IMR-90 (cell line): ENCODE measurements around the gene DAPK1. TPM values are rescaled to one million over a fixed set of nuclear protein-coding genes. Genes with fewer than 3 reads are reported as not detected.

ENCODE experiments used
- ATAC-seq: fragments of 200-7000 bp; cut with Tn5 transposase; 2 replicates; pipeline ENCODE4 v1.9.1; 2020; ENCODE audit warnings: low read depth, mild to moderate bottlenecking, moderate library complexity
- BruUV-seq: library from RNA; stranded (reverse); fragments of 400-500 nt; replicated peaks from 2 replicates; lab custom pipeline; 2021; lab: Mats Ljungman, UMichigan
- CTCF ChIA-PET: fragments of 300-600 bp; formaldehyde crosslinking; extraction: SDS; loops from one replicate; lab custom pipeline; 2021; ENCODE audit warnings: antibody characterized with exemption; lab: Yijun Ruan, JAX
- POLR2A ChIA-PET: fragments of 300-600 bp; sonication (Branson Sonifier 250); formaldehyde crosslinking; loops from one replicate; lab custom pipeline; 2022; ENCODE audit warnings: antibody characterized with exemption; ENCODE audit not compliant: unreplicated experiment; lab: Charles Lee
- DNase-seq: peaks from one replicate; pipeline ENCODE4 v3.0.0; 2013
- H2AFZ ChIP-seq: replicated peaks from 2 replicates; pipeline ENCODE3; 2013; ENCODE audit warnings: low read length, mild to moderate bottlenecking; ENCODE audit not compliant: poor library complexity
- H2AK5ac ChIP-seq: 2 replicates; pipeline ENCODE4 v1.6.1; 2013; ENCODE audit warnings: low read depth, low read length, inconsistent platforms
- H2AK9ac ChIP-seq: replicated peaks from 2 replicates; pipeline ENCODE3; 2013; ENCODE audit warnings: mild to moderate bottlenecking, low read depth, low read length, moderate library complexity; ENCODE audit not compliant: poor library complexity
- H2BK120ac ChIP-seq: 2 replicates; pipeline ENCODE4 v1.6.1; 2013; ENCODE audit warnings: low read depth, low read length, inconsistent platforms
- H2BK15ac ChIP-seq: 3 replicates; pipeline ENCODE4 v1.6.1; 2013; ENCODE audit warnings: low read depth, low read length, inconsistent platforms
- H2BK20ac ChIP-seq: 2 replicates; pipeline ENCODE4 v1.6.1; 2013; ENCODE audit warnings: low read depth, mild to moderate bottlenecking, inconsistent platforms, low read length, moderate library complexity
- H2BK5ac ChIP-seq: 2 replicates; pipeline ENCODE4 v1.6.1; 2013; ENCODE audit warnings: mild to moderate bottlenecking, low read depth, low read length, inconsistent platforms; ENCODE audit not compliant: poor library complexity, severe bottlenecking
- H3K14ac ChIP-seq: replicated peaks from 2 replicates; pipeline ENCODE4 v1.6.1; 2013; ENCODE audit warnings: low read depth, low read length, inconsistent platforms
- H3K18ac ChIP-seq: 2 replicates; pipeline ENCODE4 v1.6.1; 2013; ENCODE audit warnings: low read depth, low read length, control low read depth
- H3K23ac ChIP-seq: 2 replicates; pipeline ENCODE4 v1.6.1; 2013; ENCODE audit warnings: low read depth, low read length, inconsistent platforms
- H3K27ac ChIP-seq: 2 replicates; pipeline ENCODE4 v1.5.1; 2013; ENCODE audit warnings: mild to moderate bottlenecking, control low read depth, low read length; ENCODE audit not compliant: insufficient read depth
- H3K27me3 ChIP-seq: 2 replicates; pipeline ENCODE4 v1.6.1; 2013; ENCODE audit warnings: low read length; ENCODE audit not compliant: control insufficient read depth, insufficient read depth
- H3K36me3 ChIP-seq: 2 replicates; pipeline ENCODE4 v1.6.1; 2013; ENCODE audit warnings: low read length, mixed read lengths; ENCODE audit not compliant: control insufficient read depth, insufficient read depth
- H3K4ac ChIP-seq: 2 replicates; pipeline ENCODE4 v1.6.1; 2013; ENCODE audit warnings: low read depth, low read length, inconsistent platforms
- H3K4me1 ChIP-seq: 2 replicates; pipeline ENCODE4 v1.6.1; 2013; ENCODE audit warnings: low read length, mixed read lengths; ENCODE audit not compliant: control insufficient read depth, insufficient read depth
- H3K4me2 ChIP-seq: 2 replicates; pipeline ENCODE4 v1.6.1; 2013; ENCODE audit warnings: low read depth, mild to moderate bottlenecking, control low read depth, low read length, moderate library complexity
- H3K4me3 ChIP-seq: 2 replicates; pipeline ENCODE4 v1.5.1; 2013; ENCODE audit warnings: low read depth, mild to moderate bottlenecking, control low read depth, low read length, moderate library complexity; ENCODE audit not compliant: insufficient read depth
- H3K56ac ChIP-seq: 2 replicates; pipeline ENCODE4 v1.6.1; 2013; ENCODE audit warnings: low read length, inconsistent platforms; ENCODE audit not compliant: insufficient read depth; ENCODE audit errors: extremely low read depth
- H3K79me1 ChIP-seq, 2 experiments: 2 replicates each; pipeline ENCODE4 v1.6.1; 2013; ENCODE audit warnings: low read length in 2 of 2, inconsistent platforms in 1 of 2, low read depth in 1 of 2
- H3K9ac ChIP-seq: 2 replicates; pipeline ENCODE4 v1.6.1; 2013; ENCODE audit warnings: low read depth, low read length, control low read depth
- H3K9me1 ChIP-seq: 2 replicates; pipeline ENCODE4 v1.6.1; 2013; ENCODE audit warnings: low read length, inconsistent platforms; ENCODE audit not compliant: insufficient read depth
- H3K9me3 ChIP-seq: 2 replicates; pipeline ENCODE4 v1.6.1; 2013; ENCODE audit warnings: low read length; ENCODE audit not compliant: control insufficient read depth, insufficient read depth
- H4K20me1 ChIP-seq: 2 replicates; pipeline ENCODE4 v1.6.1; 2013; ENCODE audit warnings: low read length, inconsistent platforms; ENCODE audit not compliant: insufficient read depth
- H4K5ac ChIP-seq: 2 replicates; pipeline ENCODE4 v1.6.1; 2013; ENCODE audit warnings: mild to moderate bottlenecking, low read depth, low read length, control low read depth
- H4K8ac ChIP-seq, 2 experiments: 2 replicates each; pipeline ENCODE4 v1.6.1; 2013; ENCODE audit warnings: low read depth in 2 of 2, low read length in 2 of 2, control low read depth in 1 of 2, inconsistent platforms in 1 of 2
- H4K91ac ChIP-seq: 2 replicates; pipeline ENCODE4 v1.6.1; 2013; ENCODE audit warnings: low read depth, low read length, inconsistent platforms; ENCODE audit not compliant: insufficient read depth
- MAZ ChIP-seq: IDR thresholded peaks from 2 replicates; pipeline ENCODE4 v1.6.1; 2012; ENCODE audit warnings: low read depth, mild to moderate bottlenecking, low read length, improper control_type of control experiment, moderate library complexity, borderline replicate concordance
- RCOR1 ChIP-seq: IDR thresholded peaks from 2 replicates; pipeline ENCODE4 v1.6.1; 2012; ENCODE audit warnings: mild to moderate bottlenecking, low read length, improper control_type of control experiment; ENCODE audit not compliant: insufficient replicate concordance
- USF2 ChIP-seq: fragments of 150-350 bp; IDR thresholded peaks from 2 replicates; pipeline ENCODE4 v1.6.1; 2017; ENCODE audit warnings: mild to moderate bottlenecking, antibody characterized with exemption, low read length, low read depth
- WGBS, 2 experiments: methylation state at CpG; one replicate each; pipeline versions ENCODE4 v1.1.5 to v1.1.7; 2013; ENCODE audit warnings: missing lambda C conversion rate in 2 of 2; ENCODE audit not compliant: insufficient read length in 1 of 2; ENCODE audit errors: extremely low coverage in 2 of 2; 5-methylcytosine and 5-hydroxymethylcytosine counted together
- dilution Hi-C: fragments of 300-500 bp; cut with HindIII; formaldehyde crosslinking; loops from one replicate; pipeline ENCODE4 v1.14.3; 2018; ENCODE audit warnings: low sequenced_read_pairs; ENCODE audit not compliant: unreplicated experiment
- in situ Hi-C: fragments of 300-500 bp; cut with MboI; formaldehyde crosslinking; loops from 3 replicates; pipeline ENCODE4 v1.14.3; 2019; ENCODE audit warnings: low sequenced_read_pairs, inconsistent platforms, mixed read lengths
- intact Hi-C: fragments of 100-400 bp; cut with micrococcal nuclease; formaldehyde crosslinking; loops from 2 replicates; pipeline ENCODE4 v1.10.0; 2022
- polyA plus RNA-seq, 3 experiments: library from polyadenylated mRNA; depleted of rRNA; stranded (reverse); fragments of >200 nt; gene quantifications; 2 replicates each; pipeline ENCODE4 v1.2.3, GENCODE V29; 2012; ENCODE audit warnings: low replicate concordance in 1 of 3
- total RNA-seq: library from RNA; depleted of rRNA; stranded (reverse); fragments of >200 nt; gene quantifications from 2 replicates; pipeline ENCODE4 v1.2.3, GENCODE V29; 2012

DAPK1 gene
- total and polyA plus RNA-seq, 2 of the 4 experiments (the other 2 are of a cell fraction), result under 0.01 to 0.03 TPM

GRCh38 chr9:87577746-87578145 lies 80.1 kb downstream of the DAPK1 start:
- dilution Hi-C loops, result no loop called here
- no peaks in the 10 kb centered on the region for H3K9me3 ChIP-seq
- H3K27ac ChIP-seq, result no peak overlapping the region
- H3K14ac ChIP-seq, result no peak overlapping the region
- no peaks in the 10 kb centered on the region for H3K36me3 ChIP-seq
- H3K27me3 ChIP-seq, result peaks cover 2% of the 10 kb centered on the region; the same call in 1 of the 2 replicates
- H3K4me2 ChIP-seq, result no peak overlapping the region
- TF ChIP-seq USF2 (no peak), MAZ (no peak), RCOR1 (no peak)
- no peak overlapping the region for H3K56ac ChIP-seq
- no CpG with 5 or more reads among the region's 7 CpGs for WGBS, 2 experiments
- H2AK9ac ChIP-seq, result no peak overlapping the region
- H3K79me1 ChIP-seq, result no peaks in the 10 kb centered on the region
- no peak overlapping the region for H3K9ac ChIP-seq
- no peak overlapping the region for H2BK20ac ChIP-seq
- ChIA-PET CTCF (no interaction called here), POLR2A (no interaction called here)
- H2AFZ ChIP-seq, result no peak overlapping the region
- no peak overlapping the region for H3K18ac ChIP-seq
- H4K20me1 ChIP-seq, result no peaks in the 10 kb centered on the region
- no peak overlapping the region for H3K23ac ChIP-seq
- H2BK120ac ChIP-seq, result no peak overlapping the region
- no peak overlapping the region for H4K91ac ChIP-seq
- no peak overlapping the region for H3K4me3 ChIP-seq
- H2BK15ac ChIP-seq, result no peak overlapping the region
- H4K8ac ChIP-seq, result no peak overlapping the region
- H3K9me1 ChIP-seq, result no peaks in the 10 kb centered on the region
- no peak overlapping the region for H3K4ac ChIP-seq
- intact Hi-C loops, result no loop called here
- no TSS peak for BruUV-seq
- in situ Hi-C loops, result no loop called here
- H4K5ac ChIP-seq, result no peak overlapping the region
- no peak overlapping the region for H2AK5ac ChIP-seq
- ATAC-seq, result no peak
- DNase-seq, result no peak
- H3K4me1 ChIP-seq, result peaks cover 2% of the 10 kb centered on the region; the same call in 1 of the 2 replicates
- no peak overlapping the region for H2BK5ac ChIP-seq
